GM19468 (cell line): Measurements from ENCODE around the gene PUS7L.
"Not testable (repeated sequence)": the region's sequence is repeated elsewhere in the genome, so short reads cannot be mapped to it uniquely, and the experiment has no call there.

ENCODE experiments used
- ATAC-seq: cut with Tn5 transposase; IDR thresholded peaks from one replicate; pipeline ENCODE4 v1.9.1; 2021; ENCODE audit warnings: mild to moderate bottlenecking, moderate library complexity, moderate number of reproducible peaks; ENCODE audit not compliant: unreplicated experiment; ENCODE audit errors: extremely low read depth

PUS7L gene

GRCh38 chr12:43750814-43751213, 7.8 kb downstream of the PUS7L start:
- no peak for ATAC-seq

DNA sequence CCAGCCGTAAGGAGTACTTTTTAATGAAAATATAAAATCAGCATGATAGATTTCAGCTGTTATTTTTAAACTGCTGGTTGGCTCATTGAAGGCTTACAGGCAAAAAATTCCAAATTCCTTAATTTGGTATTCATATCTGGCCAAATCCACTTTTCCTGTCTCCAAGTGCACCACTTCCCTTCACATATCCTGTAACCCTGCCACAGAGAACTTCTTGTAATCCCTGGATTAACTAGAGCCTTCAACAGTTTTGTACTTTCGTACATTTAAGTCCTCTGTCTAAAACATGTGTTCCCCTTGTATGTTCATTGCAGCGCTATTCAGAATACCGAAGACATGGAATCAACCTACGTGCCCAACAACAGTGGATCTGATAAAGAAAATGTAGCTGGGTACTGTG, 9.6 kb downstream of the PUS7L start:
- ATAC-seq: no peak

DNA sequence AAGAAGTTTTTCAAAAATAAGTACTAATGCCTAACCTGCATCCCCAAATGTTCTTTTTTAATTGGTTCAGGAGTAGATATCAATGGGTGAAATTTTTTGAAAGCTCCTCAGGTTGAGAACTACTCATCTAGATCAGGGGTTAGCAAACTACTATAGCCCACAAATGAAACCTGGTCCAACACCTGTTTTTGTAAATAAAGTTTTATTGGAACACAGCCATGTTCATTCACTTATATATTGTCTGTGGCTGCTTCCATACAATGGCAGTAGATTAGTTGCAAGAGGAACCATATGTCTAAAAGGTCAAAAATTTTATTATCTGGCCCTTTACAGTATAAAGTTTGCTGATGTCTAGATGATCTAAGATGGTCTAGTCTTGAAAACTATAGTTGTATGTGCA, 13.8 kb downstream of the PUS7L start:
- ATAC-seq: no peak

- no peak for ATAC-seq
Measured at GRCh38 chr12:43742106-43742505, 16.5 kb downstream of the PUS7L start.

DNA sequence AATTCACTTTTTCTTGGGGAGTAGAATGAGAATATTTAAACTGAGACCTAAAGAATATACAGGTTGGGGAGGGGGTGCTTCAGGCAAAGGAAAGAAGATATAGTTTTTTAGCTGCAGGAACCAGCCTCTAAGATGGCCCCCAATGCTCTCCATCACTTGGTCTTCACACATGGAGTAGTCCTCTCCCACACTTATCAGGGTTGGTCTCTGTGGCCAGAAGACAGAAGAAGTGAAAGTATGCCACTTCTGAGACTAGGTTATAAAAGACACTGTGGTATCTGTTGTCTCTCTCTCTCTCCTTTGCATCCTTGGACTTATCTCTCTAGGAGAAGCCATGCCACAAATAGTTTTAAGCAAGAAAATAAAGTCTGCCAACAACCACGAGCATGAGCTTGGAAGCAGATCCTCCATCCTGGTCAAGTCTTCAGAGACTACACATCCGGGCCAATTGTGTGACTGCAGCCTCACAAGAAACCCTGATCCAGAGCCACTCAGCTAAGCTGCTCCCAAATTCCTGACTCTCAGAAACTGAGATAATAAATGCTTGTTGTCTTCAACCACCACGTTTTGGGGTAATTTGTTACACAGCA, 18.0 kb downstream of the PUS7L start:
- no peak for ATAC-seq

DNA sequence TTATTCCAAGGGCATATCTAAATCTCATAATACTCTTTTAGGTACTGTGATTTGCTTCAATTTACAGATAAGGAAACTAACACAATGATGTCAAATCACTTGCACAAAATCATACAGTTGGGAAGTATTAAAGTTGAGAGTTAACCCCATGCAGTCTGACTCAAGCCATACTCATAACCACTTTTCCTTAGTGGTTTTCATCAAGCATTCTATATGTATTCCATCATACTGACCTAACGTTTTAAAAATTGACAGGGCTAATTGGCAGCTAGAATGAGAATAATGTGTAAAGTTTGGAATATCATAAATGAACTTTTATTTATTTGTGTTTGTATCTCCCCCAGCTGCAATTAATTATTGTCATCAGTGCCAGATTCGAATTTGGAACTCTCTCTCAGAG, 20.9 kb downstream of the PUS7L start:
- no peak for ATAC-seq

- no peak for ATAC-seq
Measured at GRCh38 chr12:43736927-43737440, 21.6 kb downstream of the PUS7L start.

GRCh38 chr12:43733687-43734086, 24.9 kb downstream of the PUS7L start:
- ATAC-seq: no peak

- ATAC-seq: no peak
Measured at GRCh38 chr12:43730283-43730682, 28.3 kb downstream of the PUS7L start.

DNA sequence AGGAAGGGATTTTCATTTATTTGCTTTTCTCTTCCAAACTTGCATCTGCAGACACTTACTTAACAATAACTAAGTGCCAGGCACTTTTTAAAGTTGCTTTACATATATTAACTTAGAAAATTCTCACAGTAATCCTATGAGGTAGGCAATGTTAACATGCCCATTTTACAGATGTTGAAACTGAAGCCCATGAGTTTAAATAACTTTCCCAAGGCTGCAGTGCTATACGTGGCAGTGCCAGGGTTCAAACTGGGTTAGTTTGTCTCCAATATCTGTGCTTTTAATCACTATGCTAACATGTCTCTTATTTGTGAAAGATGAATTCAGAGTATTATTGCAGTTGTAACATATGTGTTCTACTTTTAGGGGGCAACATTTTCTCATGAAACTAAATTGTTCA, 29.9 kb downstream of the PUS7L start:
- ATAC-seq: no peak

GRCh38 chr12:43728117-43728516, 30.5 kb downstream of the PUS7L start:
- no peak for ATAC-seq

GRCh38 chr12:43723134-43723533, 35.5 kb downstream of the PUS7L start:
- ATAC-seq: no peak

DNA sequence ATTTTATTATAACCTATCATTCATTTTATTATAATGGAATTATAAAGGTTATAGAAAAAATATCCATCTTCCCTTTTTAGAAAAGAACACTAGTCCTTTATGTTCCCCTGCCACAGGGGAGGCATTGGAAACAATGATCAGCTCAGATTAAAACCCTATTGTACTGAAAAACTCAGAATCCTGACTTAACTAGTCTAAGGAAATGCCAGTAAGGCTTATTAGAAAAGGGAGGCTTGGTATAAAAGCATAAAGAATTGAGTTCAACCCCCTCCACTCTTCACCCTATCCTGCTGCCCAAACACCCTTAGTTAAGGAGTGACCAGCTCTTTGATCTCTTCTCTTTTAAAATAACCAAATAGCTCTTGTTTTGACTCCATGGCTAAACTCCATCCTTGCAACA, 36.0 kb downstream of the PUS7L start:
- no peak for ATAC-seq

DNA sequence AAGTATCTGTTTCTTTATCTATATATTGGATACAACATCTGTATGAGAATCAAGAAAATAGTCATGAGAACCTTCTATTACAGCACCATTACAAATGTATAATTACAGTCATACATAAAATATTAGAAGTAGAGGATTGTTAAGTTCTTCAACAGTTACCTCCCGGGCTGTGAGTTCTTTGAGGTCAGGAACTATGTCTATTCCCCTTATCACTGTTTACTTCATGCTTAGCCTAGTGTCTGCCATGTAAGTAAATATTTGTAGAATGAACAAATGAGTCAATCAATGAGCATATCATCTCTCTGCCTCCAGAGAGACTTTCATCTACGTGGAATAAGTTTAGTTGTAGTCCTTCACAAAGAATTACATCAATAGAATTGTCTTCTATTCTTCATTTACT, 47.2 kb downstream of the PUS7L start:
- no peak for ATAC-seq

- not testable (repeated sequence) for ATAC-seq
Measured at GRCh38 chr12:43703772-43704171, 54.8 kb downstream of the PUS7L start.

- ATAC-seq: not testable (repeated sequence)
Measured at GRCh38 chr12:43701194-43701593, 57.4 kb downstream of the PUS7L start.

- ATAC-seq: no peak
Measured at GRCh38 chr12:43696154-43696553, 62.4 kb downstream of the PUS7L start.

- ATAC-seq: no peak
Measured at GRCh38 chr12:43694879-43695278, 63.7 kb downstream of the PUS7L start.

GRCh38 chr12:43692064-43692463, 66.5 kb downstream of the PUS7L start:
- ATAC-seq: no peak

- not testable (repeated sequence) for ATAC-seq
Measured at GRCh38 chr12:43685491-43685890, 73.1 kb downstream of the PUS7L start.

GRCh38 chr12:43676183-43676813, 82.3 kb downstream of the PUS7L start:
- peak; percentile 83 for ATAC-seq
